Left hindlimb (tissue), 1 donor: ENCODE results near the gene MARK3.

Experiments
- DNase-seq: peaks from one replicate; pipeline ENCODE4 v3.0.0-alpha.2; 2018

Gene MARK3

DNA sequence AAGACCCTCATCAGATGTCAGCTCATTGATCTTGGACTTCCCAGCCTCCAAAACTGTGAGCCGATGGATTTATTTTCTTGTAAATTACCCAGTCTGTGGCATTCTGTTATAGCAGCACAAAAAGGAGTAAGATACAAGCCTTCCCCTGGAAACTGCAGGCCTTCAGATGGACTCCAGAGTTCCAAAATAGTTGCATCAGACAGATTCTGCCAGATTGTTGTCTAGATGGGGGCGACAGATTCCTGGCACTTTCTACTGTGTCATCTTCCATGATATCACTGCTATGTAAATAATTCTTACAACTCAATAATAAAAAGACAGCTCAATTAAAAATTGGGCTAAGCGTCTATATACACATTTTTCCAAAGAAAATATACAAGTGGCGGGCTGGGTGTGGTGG lies 17.2 kb upstream of the MARK3 start:
- no peak for DNase-seq

DNA sequence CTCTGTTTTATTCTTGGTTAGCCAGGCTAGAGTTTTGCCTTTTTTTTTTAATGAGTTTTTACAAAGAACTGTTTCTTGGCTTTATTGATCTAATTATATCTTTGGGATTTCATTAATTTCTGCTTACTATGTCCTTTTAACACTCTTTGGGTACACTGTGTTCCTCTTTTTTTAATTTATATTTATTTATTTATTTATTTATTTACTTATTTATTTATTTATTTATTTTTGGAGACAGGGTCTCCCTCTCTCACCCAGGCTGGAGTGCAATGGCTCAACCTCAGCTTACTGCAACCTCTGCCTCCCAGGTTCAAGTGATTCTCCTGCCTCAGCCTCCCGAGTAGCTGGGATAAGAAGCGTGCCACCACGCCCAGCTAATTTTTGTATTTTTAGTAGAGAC lies 15.1 kb upstream of the MARK3 start:
- no peak for DNase-seq

GRCh38 chr14:103372017-103372416 lies 13.2 kb upstream of the MARK3 start:
- DNase-seq, result no peak

DNA sequence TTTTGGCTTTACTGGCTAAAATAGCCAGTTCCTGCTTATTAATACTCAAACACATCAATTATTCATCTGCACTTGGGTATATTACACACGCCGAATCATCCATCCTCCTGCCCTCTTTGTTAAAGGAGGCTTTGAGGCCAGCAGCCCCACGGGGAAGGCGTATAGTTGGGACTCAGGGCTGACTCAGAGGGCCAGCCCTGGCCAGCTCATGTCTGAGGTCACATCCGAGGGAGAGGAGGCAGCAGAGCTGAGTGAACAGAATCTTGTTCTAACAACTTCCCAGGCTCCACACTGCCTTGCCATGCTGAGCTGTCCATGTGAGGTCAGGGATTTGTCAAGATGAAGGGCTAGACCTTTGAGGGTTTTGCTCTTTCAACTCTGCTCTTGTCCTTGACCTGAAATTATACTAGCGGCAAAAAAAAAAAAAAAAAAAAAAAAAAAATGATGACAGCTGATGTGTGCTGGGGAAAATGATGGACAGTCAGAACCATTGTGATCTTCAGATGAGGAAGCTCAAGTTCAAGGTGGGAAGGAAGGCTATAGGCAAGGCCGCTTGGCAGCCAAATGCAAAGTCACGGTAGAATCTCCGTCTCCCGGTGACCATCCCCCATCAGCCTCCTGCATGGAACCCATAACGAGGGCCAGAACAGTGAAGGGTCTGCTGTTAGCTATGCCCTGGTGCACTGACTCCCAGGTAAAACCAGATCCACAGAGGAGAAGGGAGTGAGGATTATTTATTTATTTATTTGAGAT lies 12.5 kb upstream of the MARK3 start:
- DNase-seq, result no peak

- DNase-seq, result no peak
These were observed 11.1 kb upstream of the MARK3 start for GRCh38 chr14:103374121-103374520.

DNA sequence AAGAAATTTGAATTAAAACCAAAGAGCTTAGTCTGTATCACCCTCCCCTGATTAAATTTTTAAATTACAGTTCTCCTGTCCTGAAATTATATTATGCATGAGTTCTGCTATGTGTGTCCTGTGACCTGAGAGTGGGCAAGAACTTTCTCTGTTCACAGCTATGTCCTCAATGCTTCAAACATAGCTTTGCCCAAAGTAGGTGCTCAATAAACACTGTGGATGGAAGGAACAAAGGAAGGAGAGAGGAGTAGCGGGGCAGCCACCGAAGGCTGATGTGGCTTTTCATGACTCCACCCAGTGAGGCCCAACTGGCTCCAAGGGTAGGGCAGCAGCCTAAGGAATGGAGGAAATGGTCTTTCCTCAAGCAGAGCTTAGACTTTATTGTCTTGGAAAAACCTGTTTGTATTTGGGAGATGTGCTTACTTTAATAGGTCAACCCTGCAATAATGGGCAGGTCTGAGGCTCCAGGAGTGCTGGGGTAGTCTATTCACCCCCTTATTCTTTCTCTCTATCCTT lies 7.6 kb upstream of the MARK3 start:
- no peak for DNase-seq

DNA sequence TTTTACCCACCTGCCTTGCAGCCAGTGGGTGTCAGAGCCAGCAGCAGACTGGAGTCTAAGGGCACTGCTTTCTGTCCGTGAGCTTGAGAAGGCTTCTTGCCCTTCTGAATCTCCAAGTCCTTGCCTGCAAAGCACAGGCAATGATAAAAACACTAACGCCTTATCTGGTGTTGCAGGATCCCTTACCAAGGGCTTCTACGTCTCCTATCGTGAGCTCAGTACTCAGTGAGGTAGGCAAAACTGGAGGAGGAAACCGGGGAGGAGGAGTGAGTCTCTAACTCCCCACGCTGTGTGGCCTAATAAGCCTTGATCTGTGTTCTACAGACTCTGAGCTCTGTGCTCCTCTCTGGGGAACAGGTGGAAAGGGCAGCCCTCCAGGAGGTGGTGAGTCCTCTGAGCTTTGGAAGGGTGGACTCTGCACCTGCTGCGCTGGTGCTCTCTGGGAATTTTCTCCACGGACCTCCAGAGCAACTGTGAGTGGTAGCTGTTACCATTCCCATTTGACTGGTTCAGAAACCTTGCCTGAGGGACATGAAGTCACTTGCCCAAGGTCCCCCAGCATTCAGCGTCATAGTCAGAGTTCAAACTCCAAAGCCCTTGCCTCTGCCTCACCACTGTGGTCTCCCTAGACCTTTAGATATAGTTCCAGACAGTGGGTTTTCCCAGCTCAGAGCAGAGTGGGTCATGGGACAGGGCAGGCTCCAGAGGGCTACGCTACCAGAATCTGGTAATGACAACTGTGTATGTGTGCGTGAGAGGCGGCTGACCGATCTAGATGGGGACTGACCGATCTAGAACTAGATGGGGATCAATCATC lies 7.0 kb upstream of the MARK3 start:
- DNase-seq, result no peak

GRCh38 chr14:103380719-103381377 lies 4.4 kb upstream of the MARK3 start:
- DNase-seq, result no peak

DNA sequence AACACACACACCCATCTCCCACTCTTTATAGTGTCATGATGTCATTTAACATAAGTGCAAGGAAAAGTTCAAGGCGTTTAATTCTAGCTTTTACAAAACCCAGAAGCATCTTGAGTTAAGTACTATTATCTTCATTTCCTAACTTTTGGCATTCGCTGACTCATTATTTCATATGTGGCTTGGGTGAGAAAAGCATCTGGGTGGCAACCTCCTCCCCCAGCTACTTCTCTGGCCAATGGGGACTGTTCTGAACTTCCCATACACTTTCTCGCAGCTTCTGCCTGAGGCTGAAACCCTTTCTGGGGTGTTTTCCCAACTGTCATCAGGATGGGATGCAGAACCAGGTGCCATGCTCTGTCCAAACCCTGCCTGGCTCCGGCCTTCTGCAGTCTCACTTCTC lies 2.8 kb upstream of the MARK3 start:
- no peak for DNase-seq

DNA sequence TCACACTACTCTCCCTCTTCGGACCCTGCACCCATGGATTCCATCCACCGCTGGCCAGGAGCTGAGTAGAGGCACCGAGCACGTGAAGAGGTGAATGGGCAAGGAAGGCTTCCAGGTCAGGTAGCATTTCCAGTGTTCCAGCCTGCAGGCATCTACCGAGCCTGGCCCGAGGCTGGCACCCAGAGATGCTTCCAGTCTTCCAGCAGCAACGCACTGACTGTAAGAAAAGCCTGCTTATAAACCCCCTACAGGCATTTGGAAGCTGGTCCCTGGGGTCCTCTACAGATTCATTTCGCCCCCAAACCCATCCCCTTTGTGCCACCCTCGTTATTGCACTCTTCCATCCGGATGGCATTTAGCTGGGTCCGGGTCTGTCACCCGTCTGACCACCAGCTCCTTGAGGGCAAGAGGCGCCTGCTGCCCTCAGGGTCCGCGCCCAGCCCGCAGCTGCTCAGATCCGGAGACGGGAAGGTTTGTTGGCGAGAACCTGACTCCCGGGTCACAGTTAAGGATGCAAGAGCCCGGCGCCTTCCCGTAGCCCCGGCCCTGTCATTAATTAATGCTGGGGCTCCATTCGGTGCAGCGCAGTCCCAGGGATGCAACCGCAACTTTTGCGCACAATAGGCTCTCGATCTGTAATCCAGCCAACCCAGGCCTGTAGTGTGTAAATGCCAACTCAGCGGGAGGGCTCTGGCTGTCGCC lies 614 bp upstream of the MARK3 start:
- no peak for DNase-seq

GRCh38 chr14:103385929-103386712 lies 906 bp downstream of the MARK3 start:
- DNase-seq, result no peak

DNA sequence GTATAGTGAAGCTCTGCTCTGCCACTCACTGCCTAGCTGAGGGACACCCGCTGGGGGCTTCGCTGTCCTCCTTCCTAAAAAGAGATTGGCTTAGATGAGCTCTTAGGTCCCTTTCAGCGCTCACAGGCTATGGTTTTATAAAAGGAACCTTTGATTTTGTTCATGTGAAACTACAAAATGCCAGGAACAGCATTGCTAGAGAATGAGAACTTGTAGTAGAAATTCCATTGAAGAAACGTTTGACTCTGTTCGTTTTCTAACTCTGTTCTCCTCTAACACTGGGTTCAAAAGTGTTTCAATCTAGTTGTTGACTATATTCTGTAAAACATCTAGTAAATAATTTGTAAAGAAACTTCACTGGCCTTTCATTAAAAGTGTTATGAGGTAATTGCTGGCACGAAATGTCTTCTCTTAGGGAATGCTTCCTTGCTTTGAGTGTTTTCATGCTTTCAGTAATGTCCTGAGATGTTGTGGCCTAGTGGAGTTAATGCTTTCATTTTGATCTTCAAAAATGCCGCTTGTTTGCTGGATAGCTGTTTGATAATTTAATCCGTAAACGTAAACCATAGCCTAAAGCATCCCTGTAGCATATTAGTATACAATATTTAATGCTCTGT lies 1.6 kb downstream of the MARK3 start:
- DNase-seq, result no peak

DNA sequence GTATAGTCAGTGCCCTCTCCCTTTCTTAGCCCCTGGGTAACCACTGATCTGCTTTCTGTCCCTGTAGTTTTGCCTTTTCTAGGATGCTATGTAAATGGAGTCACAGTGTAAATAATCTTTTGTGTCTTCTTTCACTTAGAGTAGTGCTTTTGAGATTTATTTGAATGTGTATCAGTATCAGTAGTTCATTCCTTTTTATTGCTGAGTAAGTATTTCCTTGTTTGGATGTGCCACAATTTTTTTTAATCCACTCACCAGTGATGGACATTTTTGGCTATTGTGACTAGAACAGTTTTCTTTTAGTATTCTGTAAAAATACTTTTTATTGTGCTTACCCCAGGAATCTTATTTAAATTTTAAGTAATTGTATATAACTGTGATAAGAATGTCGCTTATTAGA lies 3.4 kb downstream of the MARK3 start:
- no peak for DNase-seq

GRCh38 chr14:103390605-103391004 lies 5.4 kb downstream of the MARK3 start:
- no peak for DNase-seq

GRCh38 chr14:103391048-103391447 lies 5.8 kb downstream of the MARK3 start:
- DNase-seq, result no peak

- DNase-seq, result no peak
These were observed 6.9 kb downstream of the MARK3 start for GRCh38 chr14:103392106-103392505.

DNA sequence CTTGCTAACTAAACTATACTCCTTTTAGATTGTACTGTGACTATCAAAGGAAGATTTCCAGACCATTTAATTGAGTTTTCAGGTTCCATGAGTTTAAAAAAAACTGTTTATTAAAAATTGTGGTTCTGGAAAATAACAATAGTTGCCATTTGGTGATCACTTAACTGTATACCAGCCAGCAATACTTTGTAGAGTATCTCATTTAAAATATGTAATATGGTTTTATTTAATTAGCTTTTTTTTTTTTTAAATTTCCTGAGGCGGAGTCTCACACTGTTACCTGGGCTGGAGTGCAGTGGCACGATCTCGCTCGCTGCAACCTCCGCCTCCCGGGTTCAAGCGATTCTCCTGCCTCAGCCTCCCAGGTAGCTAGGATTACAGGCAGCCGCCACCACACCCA lies 7.4 kb downstream of the MARK3 start:
- DNase-seq, result no peak

DNA sequence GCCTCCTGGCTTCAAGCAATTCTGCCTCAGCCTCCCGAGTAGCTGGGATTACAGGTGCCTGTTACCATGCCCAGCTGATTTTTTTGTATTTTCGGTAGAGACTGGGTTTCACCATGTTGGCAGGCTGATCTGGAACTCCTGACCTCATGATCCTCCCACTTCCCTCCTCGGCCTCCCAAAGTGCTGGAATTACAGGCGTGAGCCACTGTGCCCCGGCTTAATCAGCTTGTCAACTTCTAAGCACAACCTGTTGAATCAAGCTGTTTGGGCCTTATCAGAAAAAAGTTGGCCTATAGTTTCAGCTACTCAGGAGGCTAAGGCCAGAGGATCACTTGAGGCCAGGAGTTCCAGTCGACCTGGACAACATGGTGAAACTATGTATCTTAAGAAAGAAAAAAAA lies 7.9 kb downstream of the MARK3 start:
- no peak for DNase-seq

DNA sequence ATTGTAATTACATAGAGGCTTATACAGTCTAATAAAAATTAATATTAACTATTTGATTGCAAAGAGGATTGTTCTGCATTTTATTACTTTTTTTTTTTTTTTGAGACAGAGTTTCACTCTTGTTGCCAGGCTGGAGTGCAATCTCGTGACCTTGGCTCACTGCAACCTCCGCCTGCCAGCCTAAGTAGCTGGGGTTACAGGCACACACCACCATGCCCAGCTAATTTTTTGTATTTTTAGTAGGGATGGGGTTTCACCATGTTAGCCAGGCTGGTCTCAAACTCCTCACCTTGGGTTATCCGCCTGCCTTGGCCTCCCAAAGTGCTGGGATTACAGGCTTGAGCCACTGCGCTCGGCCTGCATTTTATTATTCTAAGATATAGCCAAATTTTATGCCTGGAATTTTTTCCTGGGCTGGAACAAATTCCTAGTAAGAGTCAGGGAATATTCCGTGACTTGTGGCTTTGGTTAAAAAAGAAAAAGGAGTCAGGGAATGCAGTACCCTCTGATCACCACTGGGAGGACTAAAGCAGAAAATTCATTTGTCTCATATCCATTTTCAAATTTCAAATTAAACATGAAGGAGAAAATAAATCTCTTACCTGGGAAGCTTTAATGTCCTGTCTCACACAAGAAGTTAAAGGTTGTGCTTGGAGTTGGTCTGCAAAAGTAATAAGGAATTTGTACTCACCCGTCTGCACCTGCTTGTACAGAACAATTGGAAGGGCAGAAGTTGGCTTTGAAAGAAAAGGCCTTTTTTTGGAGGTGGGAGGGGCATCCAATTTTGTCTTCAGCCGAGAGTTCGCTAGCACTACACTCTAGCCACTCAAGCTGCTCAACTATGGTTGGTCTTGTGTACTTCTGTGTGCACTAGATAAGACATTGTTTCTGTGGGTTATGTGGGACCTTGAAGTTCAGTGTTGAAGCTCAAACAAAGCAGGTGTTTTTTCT lies 8.7 kb downstream of the MARK3 start:
- no peak for DNase-seq

GRCh38 chr14:103395244-103395643 lies 10.0 kb downstream of the MARK3 start:
- DNase-seq, result no peak

DNA sequence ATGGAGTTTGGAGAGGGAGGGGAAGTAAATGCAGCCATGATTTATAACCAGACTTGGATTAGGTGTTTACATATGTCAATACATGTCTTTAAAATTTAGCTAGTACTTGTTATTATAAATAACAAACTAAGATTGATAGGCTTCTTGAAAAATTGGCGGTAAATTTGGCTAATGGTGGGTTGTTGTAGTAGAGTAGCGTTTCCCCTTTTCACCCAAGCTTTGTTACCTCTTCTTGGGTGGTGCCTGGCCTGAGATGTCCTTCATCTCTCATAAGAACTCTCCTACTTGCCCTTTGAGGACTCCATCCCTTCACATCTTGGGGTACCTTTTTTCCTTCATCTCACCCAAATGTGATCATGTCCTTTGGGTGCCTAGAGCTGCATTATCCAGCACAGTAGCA lies 11.2 kb downstream of the MARK3 start:
- no peak for DNase-seq
